OCI-LY7 (cell line): ENCODE measurements around the gene C20orf204. TPM values are rescaled to one million over a fixed set of nuclear protein-coding genes. Genes with fewer than 3 reads are reported as not detected.

ENCODE experiments used
- BruUV-seq: library from RNA; stranded (reverse); fragments of 400-500 nt; replicated peaks from 2 replicates; lab custom pipeline; 2021; lab: Mats Ljungman, UMichigan
- CTCF ChIA-PET: fragments of 300-600 bp; sonication (Branson Sonifier 250); formaldehyde crosslinking; loops from one replicate; lab custom pipeline; 2022; ENCODE audit warnings: antibody characterized with exemption; ENCODE audit not compliant: unreplicated experiment; lab: Charles Lee
- POLR2A ChIA-PET: fragments of 300-600 bp; sonication (Branson Sonifier 250); formaldehyde crosslinking; loops from one replicate; lab custom pipeline; 2022; ENCODE audit warnings: antibody characterized with exemption; lab: Charles Lee
- DNase-seq: peaks from one replicate; pipeline ENCODE4 v3.0.0-alpha.2; 2015; ENCODE audit warnings: low spot score
- H2AFZ ChIP-seq: fragments of 200-600 bp; sonication (generic), shearing (Covaris generic); 2 replicates; pipeline ENCODE4 v1.6.1; 2014; ENCODE audit warnings: mild to moderate bottlenecking, antibody characterized with exemption, low read length, moderate library complexity
- H3K27ac ChIP-seq: fragments of 200-600 bp; sonication (generic); 2 replicates; pipeline ENCODE4 v1.5.1; 2014; ENCODE audit warnings: mixed run types, low read depth, mild to moderate bottlenecking, moderate library complexity, low read length, inconsistent platforms; ENCODE audit not compliant: poor library complexity, severe bottlenecking
- H3K36me3 ChIP-seq: fragments of 200-600 bp; sonication (generic); 2 replicates; pipeline ENCODE4 v1.6.1; 2014; ENCODE audit warnings: mild to moderate bottlenecking, antibody characterized with exemption, low read length, moderate library complexity, mixed read lengths; ENCODE audit not compliant: insufficient read depth
- H3K4me1 ChIP-seq: fragments of 200-600 bp; sonication (generic); 2 replicates; pipeline ENCODE4 v1.5.1; 2014; ENCODE audit warnings: mild to moderate bottlenecking, low read length; ENCODE audit not compliant: insufficient read depth, poor library complexity, severe bottlenecking
- H3K4me2 ChIP-seq: fragments of 200-600 bp; sonication (generic); 2 replicates; pipeline ENCODE4 v1.6.1; 2014; ENCODE audit warnings: mild to moderate bottlenecking, low read length
- H3K4me3 ChIP-seq: fragments of 200-600 bp; sonication (generic); 2 replicates; pipeline ENCODE4 v1.5.1; 2014; ENCODE audit warnings: mild to moderate bottlenecking, low read depth, low read length; ENCODE audit not compliant: poor library complexity, severe bottlenecking
- H3K79me2 ChIP-seq: fragments of 200-600 bp; sonication (generic); 2 replicates; pipeline ENCODE4 v1.6.1; 2016; ENCODE audit warnings: low read depth, mild to moderate bottlenecking, low read length, moderate library complexity, mixed read lengths; ENCODE audit not compliant: insufficient read depth
- H3K9me2 ChIP-seq: fragments of 200-600 bp; sonication (generic); 2 replicates; pipeline ENCODE4 v1.6.1; 2016; ENCODE audit warnings: mild to moderate bottlenecking, low read length, mixed read lengths; ENCODE audit not compliant: insufficient read depth
- H3K9me3 ChIP-seq: fragments of 200-600 bp; sonication (generic); 2 replicates; pipeline ENCODE4 v1.6.1; 2014; ENCODE audit warnings: mild to moderate bottlenecking, mixed run types, low read length, mixed read lengths
- H4K20me1 ChIP-seq: fragments of 200-600 bp; sonication (generic); 2 replicates; pipeline ENCODE4 v1.6.1; 2014; ENCODE audit warnings: mild to moderate bottlenecking, antibody characterized with exemption, low read length, moderate library complexity, mixed read lengths; ENCODE audit not compliant: insufficient read depth
- CTCF ChIP-seq: fragments of 200-600 bp; sonication (generic); conservative IDR thresholded peaks from 2 replicates; pipeline ENCODE4 v1.5.1; 2014; ENCODE audit warnings: mild to moderate bottlenecking, antibody characterized with exemption, low read length, moderate library complexity, mixed read lengths
- EZH2phosphoT487 ChIP-seq: fragments of 200-600 bp; sonication (generic); IDR thresholded peaks from 2 replicates; pipeline ENCODE4 v1.6.1; 2018; ENCODE audit warnings: low read depth, borderline replicate concordance, mild to moderate bottlenecking, mixed run types, antibody characterized with exemption, low read length, moderate library complexity, mixed read lengths
- intact Hi-C: fragments of 100-400 bp; cut with micrococcal nuclease; formaldehyde crosslinking; loops from one replicate; pipeline ENCODE4 v1.10.0; 2022; ENCODE audit not compliant: unreplicated experiment
- total RNA-seq, 2 experiments: library from RNA; depleted of rRNA in 1 of 2; stranded (reverse); fragments of >200 nt in 1 of 2; shearing (Covaris generic) in 1 of 2; gene quantifications; 2 replicates each; pipeline ENCODE4 v1.2.3, GENCODE V29; 2014 to 2022

The C20orf204 gene
- total RNA-seq, 2 experiments from 2014 or later, result 3.5 to 6.7 TPM

GRCh38 chr20:64023361-64024140 is 12.4 kb upstream of the C20orf204 start:
- Histone ChIP-seq H3K4me1 (no peaks in the 10 kb centered on the region), H3K79me2 (no peaks in the 10 kb centered on the region), H3K9me3 (no peaks in the 10 kb centered on the region), H3K4me3 (no peak overlapping the region), H3K27ac (no peak overlapping the region), H3K9me2 (no peaks in the 10 kb centered on the region), H4K20me1 (no peaks in the 10 kb centered on the region), H2AFZ (no peak overlapping the region), H3K4me2 (no peak overlapping the region), H3K36me3 (peaks cover 99% of the 10 kb centered on the region)
- DNase-seq, result no peak
- TF ChIP-seq CTCF (no peak), EZH2phosphoT487 (no peak)
- no TSS peak for BruUV-seq
- POLR2A ChIA-PET, result interaction anchor here (0.6 kb wide), 1 partner anchor 33 kb away, joined by 5 read pairs; no protein-coding TSS in a partner anchor
- CTCF ChIA-PET, result no interaction called here
- intact Hi-C loops, result no loop called here

- no peak for DNase-seq
- CTCF ChIA-PET, result no interaction called here
- Histone ChIP-seq H3K36me3 (peaks cover 97% of the 10 kb centered on the region), H3K9me2 (no peaks in the 10 kb centered on the region), H3K4me1 (no peaks in the 10 kb centered on the region), H4K20me1 (no peaks in the 10 kb centered on the region), H3K4me2 (no peak overlapping the region), H3K79me2 (no peaks in the 10 kb centered on the region), H3K4me3 (no peak overlapping the region), H2AFZ (no peak overlapping the region), H3K27ac (no peak overlapping the region), H3K9me3 (no peaks in the 10 kb centered on the region)
- no TSS peak for BruUV-seq
- POLR2A ChIA-PET, result no interaction called here
- intact Hi-C loops, result no loop called here
- TF ChIP-seq EZH2phosphoT487 (no peak), CTCF (no peak)
Measured at GRCh38 chr20:64024141-64024990, 11.6 kb upstream of the C20orf204 start.
